Naive B cell (primary cell): Measurements from ENCODE around the gene BORCS5. TPM values are rescaled to one million over a fixed set of nuclear protein-coding genes. Genes with fewer than 3 reads are reported as not detected.
A peak's percentile ranks its signal among the peaks of the same experiment; 100 is the strongest.

Experiments used
- ATAC-seq, 2 donors: fragments of 150-1000 bp; cut with Tn5 transposase; 2 replicates each; pipeline ENCODE4 v1.10.0; 2021; ENCODE audit warnings: low read depth in 2 of 2, mild to moderate bottlenecking in 2 of 2, moderate library complexity in 2 of 2
- DNase-seq: peaks from one replicate; pipeline ENCODE4 v3.0.0; 2022
- H3K27ac Mint-ChIP-seq, 6 donors: one replicate each; pipeline ENCODE4 v1.8.0; 2020 to 2022; ENCODE audit warnings: mild to moderate bottlenecking in 6 of 6, mixed read lengths in 6 of 6, moderate library complexity in 5 of 6, inconsistent platforms in 2 of 6
- H3K27me3 Mint-ChIP-seq, 3 donors: one replicate each; pipeline ENCODE4 v1.8.0; 2021 to 2022; ENCODE audit warnings: mixed read lengths in 3 of 3, mild to moderate bottlenecking in 1 of 3
- H3K36me3 Mint-ChIP-seq, 2 donors: one replicate each; pipeline ENCODE4 v1.8.0; 2020 to 2022; ENCODE audit warnings: mixed read lengths in 2 of 2, inconsistent platforms in 1 of 2, mild to moderate bottlenecking in 1 of 2
- H3K4me1 Mint-ChIP-seq, 3 donors: one replicate each; pipeline ENCODE4 v1.8.0; 2020 to 2022; ENCODE audit warnings: mixed read lengths in 3 of 3, inconsistent platforms in 1 of 3, mild to moderate bottlenecking in 1 of 3, moderate library complexity in 1 of 3
- H3K4me3 Mint-ChIP-seq, 8 donors: one replicate each; pipeline ENCODE4 v1.8.0; 2020 to 2022; ENCODE audit warnings: mild to moderate bottlenecking in 8 of 8, mixed read lengths in 8 of 8, moderate library complexity in 8 of 8, inconsistent platforms in 2 of 8
- H3K9me3 Mint-ChIP-seq, 7 donors: one replicate each; pipeline ENCODE4 v1.8.0; 2020 to 2022; ENCODE audit warnings: mixed read lengths in 7 of 7, mild to moderate bottlenecking in 5 of 7, inconsistent platforms in 2 of 7, moderate library complexity in 1 of 7
- polyA plus RNA-seq, 6 donors: library from polyadenylated mRNA; unstranded; fragments of 300-500 nt; fragmentation: Illumina TruSeq; gene quantifications; one replicate each; pipeline ENCODE4 v1.2.3, GENCODE V29; 2021; ENCODE audit warnings: low read depth in 6 of 6

BORCS5 gene
- polyA plus RNA-seq, 6 donors from 2014 or later = 8.3 to 43.8 (median 14.4) TPM

GRCh38 chr12:12436831-12437345, 80.0 kb downstream of the BORCS5 start:
- peaks cover 4 to 9% (median 5%) of the 10 kb centered on the region in 3 donors for H3K4me1 Mint-ChIP-seq
- DNase-seq = no peak
- no peak overlapping the region for H3K4me3 Mint-ChIP-seq
- no peaks in the 10 kb centered on the region for H3K27me3 Mint-ChIP-seq
- H3K27ac Mint-ChIP-seq = no peak overlapping the region
- no peak for ATAC-seq
- peaks cover 0 to 7% (median 7%) of the 10 kb centered on the region in 7 donors for H3K9me3 Mint-ChIP-seq
- peaks cover 17 to 29% of the 10 kb centered on the region in 2 donors for H3K36me3 Mint-ChIP-seq

DNA sequence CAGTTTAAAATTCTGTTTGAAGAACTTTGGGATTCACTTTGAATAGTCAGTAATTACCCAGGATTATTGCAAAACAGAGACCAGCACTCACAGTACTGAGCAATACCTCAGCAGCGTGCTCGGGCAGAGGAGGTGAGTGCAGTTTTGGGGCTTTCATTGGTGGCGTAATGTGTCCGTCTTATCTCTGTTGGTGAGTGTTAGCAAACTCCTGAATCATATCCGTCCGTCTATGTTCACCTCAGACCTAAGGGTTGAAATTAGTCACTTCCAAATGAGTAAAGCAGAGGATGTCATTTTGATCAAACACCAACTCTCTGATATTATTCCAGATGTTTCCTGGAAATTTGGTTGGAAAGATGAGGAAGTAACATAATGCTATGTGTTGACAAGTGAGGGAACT, 82.8 kb downstream of the BORCS5 start:
- peak overlapping the region in 1 of 6 donors; percentile 68 for H3K27ac Mint-ChIP-seq
- peaks cover 0 to 7% (median 7%) of the 10 kb centered on the region in 7 donors for H3K9me3 Mint-ChIP-seq
- H3K36me3 Mint-ChIP-seq = peaks cover 17 to 29% of the 10 kb centered on the region in 2 donors
- no peak for ATAC-seq
- no peak overlapping the region for H3K4me3 Mint-ChIP-seq
- no peak for DNase-seq
- H3K4me1 Mint-ChIP-seq = peaks cover 5 to 14% (median 7%) of the 10 kb centered on the region in 3 donors
- no peaks in the 10 kb centered on the region for H3K27me3 Mint-ChIP-seq

DNA sequence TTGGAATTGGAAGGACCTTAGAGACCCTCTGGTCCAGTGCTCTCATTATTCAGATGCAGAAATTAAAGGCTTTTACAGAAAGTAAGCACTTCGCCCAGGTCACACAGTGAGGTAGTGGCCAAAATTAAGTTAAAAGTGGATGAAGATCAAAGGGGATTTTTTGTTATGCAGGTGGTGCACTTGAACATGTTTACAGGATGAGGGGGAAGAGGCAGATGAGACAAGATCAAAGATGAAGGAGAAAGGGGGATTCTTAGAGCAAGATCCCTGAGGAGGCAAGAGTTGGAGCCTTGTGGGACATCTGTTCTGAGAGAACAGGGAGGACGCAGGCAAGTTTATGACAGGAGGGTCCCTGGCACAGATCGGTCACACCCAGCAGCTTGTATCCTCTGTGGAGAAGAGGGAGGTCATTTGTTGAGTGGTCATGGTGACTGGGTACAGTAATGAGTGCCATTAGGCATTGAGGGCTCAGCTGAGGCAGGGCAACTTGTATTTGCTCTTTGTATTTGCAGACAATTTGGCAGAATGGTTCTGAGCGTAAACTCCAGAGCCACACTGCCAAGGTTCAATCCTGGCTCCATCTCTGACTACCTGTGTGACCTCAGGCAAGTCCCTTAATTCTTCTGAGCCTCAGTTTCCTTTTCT, 84.0 kb downstream of the BORCS5 start:
- Mint-ChIP-seq H3K36me3 (peaks cover 17 to 25% of the 10 kb centered on the region in 2 donors), H3K4me1 (peaks cover 5 to 14% (median 7%) of the 10 kb centered on the region in 3 donors), H3K27me3 (no peaks in the 10 kb centered on the region), H3K4me3 (no peak overlapping the region), H3K9me3 (peaks cover 0 to 7% (median 7%) of the 10 kb centered on the region in 7 donors), H3K27ac (peak overlapping the region in 3 of 6 donors; percentile 19 to 60 (median 42))
- ATAC-seq (no peak), DNase-seq (no peak)

DNA sequence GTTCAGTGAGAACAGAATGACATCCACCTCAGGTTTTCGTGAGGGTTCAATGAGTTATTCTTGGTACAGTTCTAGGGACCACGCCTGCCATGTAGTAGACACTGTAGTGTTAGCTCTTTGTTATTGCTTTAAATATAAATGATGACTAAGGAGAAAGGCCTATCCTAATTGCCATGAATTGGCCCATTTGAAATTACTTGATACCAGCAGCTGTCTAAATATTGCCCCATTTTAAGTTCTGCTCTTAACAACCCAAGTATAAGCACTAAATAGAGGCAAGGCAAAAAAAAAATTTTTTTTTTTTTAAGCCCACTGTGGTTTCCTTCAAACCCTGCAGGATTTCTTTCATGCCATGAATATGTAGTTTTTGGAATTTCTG, 84.5 kb downstream of the BORCS5 start:
- peaks cover 5 to 14% (median 7%) of the 10 kb centered on the region in 3 donors for H3K4me1 Mint-ChIP-seq
- peak overlapping the region in 1 of 8 donors; percentile 61 for H3K4me3 Mint-ChIP-seq
- peaks cover 17 to 20% of the 10 kb centered on the region in 2 donors for H3K36me3 Mint-ChIP-seq
- DNase-seq (no peak), ATAC-seq (no peak)
- no peak overlapping the region for H3K27ac Mint-ChIP-seq
- H3K9me3 Mint-ChIP-seq = peaks cover 0 to 7% (median 7%) of the 10 kb centered on the region in 7 donors
- H3K27me3 Mint-ChIP-seq = no peaks in the 10 kb centered on the region

- DNase-seq (no peak), ATAC-seq (no peak)
- Mint-ChIP-seq H3K36me3 (peaks cover 14 to 19% of the 10 kb centered on the region in 2 donors), H3K4me1 (peaks cover 5 to 15% (median 7%) of the 10 kb centered on the region in 3 donors), H3K9me3 (peaks cover 0 to 6% (median 5%) of the 10 kb centered on the region in 7 donors), H3K4me3 (peak overlapping the region in 1 of 8 donors; percentile 61), H3K27ac (peak overlapping the region in 2 of 6 donors; percentile 17 to 57), H3K27me3 (no peaks in the 10 kb centered on the region)
Observed at GRCh38 chr12:12441843-12442461, 85.1 kb downstream of the BORCS5 start.

- ATAC-seq (no peak), DNase-seq (no peak)
- Mint-ChIP-seq H3K4me3 (no peak overlapping the region), H3K27ac (peak overlapping the region in 2 of 6 donors; percentile 11 to 29), H3K9me3 (no peaks in the 10 kb centered on the region), H3K36me3 (peaks cover 7 to 16% of the 10 kb centered on the region in 2 donors), H3K4me1 (peaks cover 5 to 21% (median 7%) of the 10 kb centered on the region in 3 donors), H3K27me3 (no peaks in the 10 kb centered on the region)
Observed at GRCh38 chr12:12442548-12443071, 85.7 kb downstream of the BORCS5 start.

DNA sequence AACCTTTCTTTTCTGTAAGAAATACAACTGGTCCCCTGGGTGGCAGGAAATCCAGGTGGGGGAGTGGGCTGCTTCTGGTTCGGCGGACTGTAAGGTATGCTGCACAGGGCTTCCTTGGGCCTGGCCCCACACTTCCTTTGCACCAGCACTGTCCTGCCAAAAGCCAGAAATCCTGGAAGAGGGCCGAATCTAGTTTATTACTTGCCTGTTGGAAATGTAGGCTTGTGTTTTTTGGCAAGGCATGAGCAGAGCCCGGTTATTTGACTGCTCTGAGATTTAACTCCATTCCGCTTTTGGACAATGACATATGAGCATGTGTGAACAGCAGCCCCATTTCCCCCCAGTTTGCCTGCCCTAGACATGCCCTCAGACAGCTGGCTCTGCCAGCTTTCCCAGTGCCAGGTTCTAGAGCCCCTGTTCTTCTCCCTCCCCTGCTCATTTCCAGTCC, 86.6 kb downstream of the BORCS5 start:
- Mint-ChIP-seq H3K27me3 (no peaks in the 10 kb centered on the region), H3K36me3 (peaks cover 7 to 16% of the 10 kb centered on the region in 2 donors), H3K27ac (peak overlapping the region in 1 of 6 donors; percentile 47), H3K4me3 (no peak overlapping the region), H3K4me1 (peaks cover 5 to 21% (median 7%) of the 10 kb centered on the region in 3 donors), H3K9me3 (no peaks in the 10 kb centered on the region)
- ATAC-seq (no peak), DNase-seq (no peak)

GRCh38 chr12:12445165-12445881, 88.4 kb downstream of the BORCS5 start:
- Mint-ChIP-seq H3K4me1 (peaks cover 5 to 18% (median 7%) of the 10 kb centered on the region in 3 donors), H3K4me3 (no peak overlapping the region)
- no peak for DNase-seq

GRCh38 chr12:12445882-12446181, 89.0 kb downstream of the BORCS5 start:
- no peak for ATAC-seq
- H3K4me3 Mint-ChIP-seq = no peak overlapping the region
- H3K27me3 Mint-ChIP-seq = no peaks in the 10 kb centered on the region
- H3K36me3 Mint-ChIP-seq = peaks cover 3 to 14% of the 10 kb centered on the region in 2 donors
- H3K9me3 Mint-ChIP-seq = no peaks in the 10 kb centered on the region
- H3K27ac Mint-ChIP-seq = no peak overlapping the region
- no peak for DNase-seq
- peaks cover 5 to 13% (median 5%) of the 10 kb centered on the region in 3 donors for H3K4me1 Mint-ChIP-seq

More at GRCh38 chr12:12445165-12445881, 88.4 kb downstream of the BORCS5 start:
- Mint-ChIP-seq H3K27me3 (no peaks in the 10 kb centered on the region), H3K9me3 (no peaks in the 10 kb centered on the region), H3K27ac (no peak overlapping the region), H3K36me3 (peaks cover 7 to 19% of the 10 kb centered on the region in 2 donors)
- no peak for ATAC-seq

- no peak for DNase-seq
- Mint-ChIP-seq H3K27ac (no peak overlapping the region), H3K27me3 (no peaks in the 10 kb centered on the region), H3K9me3 (no peaks in the 10 kb centered on the region), H3K4me1 (peaks cover 0 to 13% (median 3%) of the 10 kb centered on the region in 3 donors), H3K36me3 (peaks cover 0 to 13% of the 10 kb centered on the region in 2 donors), H3K4me3 (no peak overlapping the region)
- no peak for ATAC-seq
Observed at GRCh38 chr12:12446786-12447185, 89.9 kb downstream of the BORCS5 start.

- Mint-ChIP-seq H3K36me3 (peaks cover 0 to 13% of the 10 kb centered on the region in 2 donors), H3K4me1 (peaks cover 0 to 8% (median 3%) of the 10 kb centered on the region in 3 donors), H3K9me3 (no peaks in the 10 kb centered on the region), H3K4me3 (no peak overlapping the region), H3K27ac (peak overlapping the region in 2 of 6 donors; percentile 81 to 85), H3K27me3 (no peaks in the 10 kb centered on the region)
- ATAC-seq = no peak
- DNase-seq = no peak
Observed at GRCh38 chr12:12447236-12447635, 90.4 kb downstream of the BORCS5 start.

GRCh38 chr12:12447837-12448236, 91.0 kb downstream of the BORCS5 start:
- Mint-ChIP-seq H3K27ac (no peak overlapping the region), H3K4me3 (no peak overlapping the region), H3K36me3 (peaks cover 0 to 13% of the 10 kb centered on the region in 2 donors), H3K4me1 (peaks cover 0 to 7% (median 3%) of the 10 kb centered on the region in 3 donors), H3K27me3 (no peaks in the 10 kb centered on the region), H3K9me3 (no peaks in the 10 kb centered on the region)
- no peak for ATAC-seq
- DNase-seq = no peak

- H3K9me3 Mint-ChIP-seq = no peaks in the 10 kb centered on the region
- peak overlapping the region in 1 of 6 donors; percentile 3 for H3K27ac Mint-ChIP-seq
- peaks cover 0 to 7% (median 0%) of the 10 kb centered on the region in 3 donors for H3K4me1 Mint-ChIP-seq
- peaks cover 0 to 13% of the 10 kb centered on the region in 2 donors for H3K36me3 Mint-ChIP-seq
- no peaks in the 10 kb centered on the region for H3K27me3 Mint-ChIP-seq
- ATAC-seq (no peak), DNase-seq (no peak)
- no peak overlapping the region for H3K4me3 Mint-ChIP-seq
Observed at GRCh38 chr12:12449533-12450025, 92.7 kb downstream of the BORCS5 start.
